Mesodermal cell (in vitro differentiated cells): ENCODE data around the gene SYT15.
"Not testable (repeated sequence)": the region's sequence is repeated elsewhere in the genome, so short reads cannot be mapped to it uniquely, and the experiment has no call there.

Experiments used
- H3K27ac ChIP-seq: 2 replicates; pipeline ENCODE4 v1.7.0; 2013; ENCODE audit warnings: mild to moderate bottlenecking, low read depth, low read length, moderate library complexity; ENCODE audit not compliant: severe bottlenecking
- H3K36me3 ChIP-seq: 2 replicates; pipeline ENCODE4 v1.7.1; 2013; ENCODE audit warnings: mild to moderate bottlenecking, low read length, moderate library complexity; ENCODE audit not compliant: control insufficient read depth, insufficient read depth
- H3K4me1 ChIP-seq: one replicate; pipeline ENCODE4 v1.7.1; 2013; ENCODE audit warnings: mild to moderate bottlenecking, low read length; ENCODE audit not compliant: insufficient read depth, control insufficient read depth, poor library complexity, severe bottlenecking
- H3K4me3 ChIP-seq: 2 replicates; pipeline ENCODE4 v1.7.0; 2013; ENCODE audit warnings: low read length, control low read depth, mild to moderate bottlenecking; ENCODE audit not compliant: insufficient read depth, poor library complexity, severe bottlenecking; ENCODE audit errors: extremely low read depth
- H3K9me3 ChIP-seq: 2 replicates; pipeline ENCODE4 v1.7.1; 2013; ENCODE audit warnings: mild to moderate bottlenecking, low read length, moderate library complexity; ENCODE audit not compliant: control insufficient read depth

SYT15 gene

GRCh38 chr10:46640005-46640404 is 61.1 kb downstream of the SYT15 start:
- not testable (repeated sequence) for H3K4me3 ChIP-seq, H3K36me3 ChIP-seq, H3K4me1 ChIP-seq, H3K9me3 ChIP-seq, H3K27ac ChIP-seq
